22Rv1 (cell line): Measurements from ENCODE around the gene AMBN.

ENCODE experiments used
- ZFX ChIP-seq: fragments of 450-650 bp; IDR thresholded peaks from 2 replicates; pipeline ENCODE4 v1.6.1; 2017; ENCODE audit warnings: antibody characterized with exemption, borderline replicate concordance
- TF ChIP-seq, protein P1 (sequence below): fragments of 450-650 bp; IDR thresholded peaks from 2 replicates; pipeline ENCODE4 v1.5.1; 2017; ENCODE audit warnings: mild to moderate bottlenecking

DNA sequence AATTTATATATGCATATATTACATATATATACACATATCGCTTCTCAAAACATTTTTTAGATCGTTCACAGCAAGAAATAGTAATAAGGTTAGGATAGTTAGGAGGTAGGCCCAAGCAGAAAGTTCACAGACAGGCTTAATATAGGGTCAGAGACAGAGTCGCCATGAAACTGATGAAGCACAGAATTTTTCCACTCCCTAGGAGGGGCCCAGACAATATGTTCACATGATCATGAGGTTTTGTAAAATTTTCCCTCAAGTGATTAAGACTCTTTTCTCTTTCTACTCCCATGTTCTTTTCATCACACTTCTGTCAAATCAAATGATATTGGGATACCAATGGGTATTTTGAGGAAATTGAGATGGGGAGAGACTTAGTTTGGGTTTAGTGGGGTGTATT lies 31.3 kb downstream of the AMBN start:
- TF ChIP-seq, protein P1, sequence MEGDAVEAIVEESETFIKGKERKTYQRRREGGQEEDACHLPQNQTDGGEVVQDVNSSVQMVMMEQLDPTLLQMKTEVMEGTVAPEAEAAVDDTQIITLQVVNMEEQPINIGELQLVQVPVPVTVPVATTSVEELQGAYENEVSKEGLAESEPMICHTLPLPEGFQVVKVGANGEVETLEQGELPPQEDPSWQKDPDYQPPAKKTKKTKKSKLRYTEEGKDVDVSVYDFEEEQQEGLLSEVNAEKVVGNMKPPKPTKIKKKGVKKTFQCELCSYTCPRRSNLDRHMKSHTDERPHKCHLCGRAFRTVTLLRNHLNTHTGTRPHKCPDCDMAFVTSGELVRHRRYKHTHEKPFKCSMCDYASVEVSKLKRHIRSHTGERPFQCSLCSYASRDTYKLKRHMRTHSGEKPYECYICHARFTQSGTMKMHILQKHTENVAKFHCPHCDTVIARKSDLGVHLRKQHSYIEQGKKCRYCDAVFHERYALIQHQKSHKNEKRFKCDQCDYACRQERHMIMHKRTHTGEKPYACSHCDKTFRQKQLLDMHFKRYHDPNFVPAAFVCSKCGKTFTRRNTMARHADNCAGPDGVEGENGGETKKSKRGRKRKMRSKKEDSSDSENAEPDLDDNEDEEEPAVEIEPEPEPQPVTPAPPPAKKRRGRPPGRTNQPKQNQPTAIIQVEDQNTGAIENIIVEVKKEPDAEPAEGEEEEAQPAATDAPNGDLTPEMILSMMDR: no peak
- TF ChIP-seq ZFX: no peak
